Retinal pigment epithelial cell (primary cell): ENCODE results near the gene TRPC4AP.

Experiments
- DNase-seq: peaks from one replicate; pipeline ENCODE4 v3.0.0-alpha.2; 2010; ENCODE audit warnings: low read depth
- H3K4me3 ChIP-seq: 2 replicates; pipeline ENCODE4 v1.5.1; 2011; ENCODE audit warnings: mild to moderate bottlenecking, low read length, control low read depth, moderate library complexity
- CTCF ChIP-seq: conservative IDR thresholded peaks from 2 replicates; pipeline ENCODE4 v1.5.1; 2011; ENCODE audit warnings: low read depth, low read length, control low read depth, inconsistent platforms

TRPC4AP gene

GRCh38 chr20:35104685-35105295, 12.2 kb upstream of the TRPC4AP start:
- TF ChIP-seq CTCF, result no peak
- no peak for DNase-seq
- H3K4me3 ChIP-seq, result no peak overlapping the region

GRCh38 chr20:35101620-35102019, 9.0 kb upstream of the TRPC4AP start:
- no peak overlapping the region for H3K4me3 ChIP-seq
- TF ChIP-seq CTCF, result no peak
- no peak for DNase-seq

GRCh38 chr20:35093267-35093884, 769 bp upstream of the TRPC4AP start:
- DNase-seq, result no peak
- TF ChIP-seq CTCF, result no peak
- peak overlapping the region; percentile 92 for H3K4me3 ChIP-seq

DNA sequence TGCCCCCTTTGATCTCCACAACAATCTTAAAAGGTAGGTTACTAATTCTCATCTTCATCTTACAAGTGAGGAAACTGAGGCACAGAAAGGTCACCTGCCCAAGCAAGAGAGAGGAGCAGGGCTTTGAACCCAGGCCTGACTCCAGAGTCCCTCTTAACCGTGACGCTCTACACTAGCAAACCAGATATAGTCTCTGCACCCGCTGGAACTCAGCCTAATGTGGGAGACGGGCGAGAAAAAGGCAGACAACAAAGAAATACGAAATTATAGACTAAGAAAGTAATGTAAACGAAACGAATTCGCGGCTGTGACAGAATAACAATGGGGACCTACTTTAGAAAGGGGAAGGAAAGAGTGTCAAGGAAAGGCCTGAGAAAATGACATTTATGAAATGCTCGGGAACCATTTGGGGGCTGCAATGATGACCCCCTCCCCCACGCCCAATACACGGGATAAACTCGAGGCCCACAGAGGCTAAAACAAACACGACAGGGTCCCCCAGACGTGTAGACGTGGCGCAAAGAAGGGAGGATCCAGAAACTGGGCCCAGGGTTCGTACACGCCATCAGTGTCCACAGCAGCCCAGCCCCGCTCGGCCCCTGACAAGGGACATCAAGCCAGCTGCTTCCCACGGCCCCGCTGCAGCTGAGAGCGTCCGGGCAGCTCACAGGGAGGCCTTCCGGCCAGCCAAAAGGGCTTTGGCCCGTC, 637 bp downstream of the TRPC4AP start:
- peak overlapping the region; percentile 92 for H3K4me3 ChIP-seq
- no peak for TF ChIP-seq CTCF
- DNase-seq, result no peak

DNA sequence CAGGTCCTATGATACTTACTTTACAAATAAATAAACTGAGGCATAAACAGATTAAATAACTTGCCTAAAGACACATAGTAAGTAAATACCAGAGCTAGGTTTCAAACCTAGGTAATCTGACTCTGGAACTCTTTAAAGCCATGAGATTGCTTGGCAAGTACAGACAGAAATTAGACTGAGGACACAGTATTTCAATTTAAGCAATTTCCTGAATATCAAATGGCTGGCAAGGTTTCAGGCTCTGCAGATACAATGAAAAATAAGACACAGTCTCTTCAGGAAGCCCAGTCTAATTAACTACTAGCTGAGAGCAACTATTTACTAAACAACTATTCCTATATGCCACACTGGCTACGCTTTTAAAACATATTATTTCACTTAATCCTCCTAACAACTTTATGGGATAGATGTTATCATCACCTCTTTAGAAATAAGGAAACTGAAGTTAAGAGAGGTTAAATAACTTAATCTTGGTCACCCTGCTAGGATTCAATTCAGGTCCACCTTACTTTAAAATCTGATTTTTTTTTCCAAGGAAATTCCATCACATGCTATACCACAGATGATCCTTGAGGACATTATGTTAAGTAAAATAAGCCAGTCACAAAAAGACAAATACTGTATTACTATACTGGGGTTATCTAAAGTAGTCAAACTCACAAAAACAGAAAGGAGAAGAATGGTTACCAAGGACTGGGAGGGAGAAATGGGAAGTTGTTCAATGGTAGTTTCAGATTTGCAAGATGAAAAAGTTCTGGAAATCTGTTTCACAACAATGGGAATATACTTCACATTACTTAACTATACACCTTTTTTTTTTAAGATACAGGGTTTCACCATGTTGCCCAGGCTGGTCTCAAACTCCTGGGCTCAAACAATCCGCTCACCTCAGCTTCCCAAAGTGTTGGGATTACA, 4.1 kb downstream of the TRPC4AP start:
- H3K4me3 ChIP-seq, result no peak overlapping the region
- DNase-seq, result no peak
- no peak for TF ChIP-seq CTCF

- DNase-seq, result no peak
- TF ChIP-seq CTCF, result no peak
- H3K4me3 ChIP-seq, result no peak overlapping the region
Measured at GRCh38 chr20:35087791-35088190, 4.8 kb downstream of the TRPC4AP start.
